H1 (cell line): ENCODE results near the gene OBI1. TPM values are rescaled to one million over a fixed set of nuclear protein-coding genes. Genes with fewer than 3 reads are reported as not detected.

Experiments used
- CTCF ChIA-PET: fragments of 300-600 bp; sonication (Branson Sonifier 250); formaldehyde crosslinking; loops from one replicate; lab custom pipeline; 2021; ENCODE audit not compliant: partially characterized antibody; lab: Charles Lee
- POLR2A ChIA-PET: fragments of 300-600 bp; sonication (Branson Sonifier 250); formaldehyde crosslinking; loops from one replicate; lab custom pipeline; 2021; ENCODE audit warnings: inconsistent platforms; ENCODE audit not compliant: partially characterized antibody; lab: Charles Lee
- DNase-seq, 2 experiments: peaks; one replicate each; pipeline versions ENCODE4 v3.0.0 to v3.0.0-alpha.2; 2010 to 2022; ENCODE audit warnings: low spot score in 2 of 2, low read depth in 1 of 2, mixed read lengths in 1 of 2
- FAIRE-seq: peaks from 2 replicates; lab custom pipeline; 2011; peaks lifted over from hg19 to GRCh38; lab: Jason Lieb, UNC
- H2AFZ ChIP-seq: 2 replicates; pipeline ENCODE4 v1.8.1; 2012; ENCODE audit warnings: low read length, inconsistent platforms
- H2AK5ac ChIP-seq: 2 replicates; pipeline ENCODE4 v1.6.1; 2013; ENCODE audit warnings: low read depth, low read length
- H2BK120ac ChIP-seq: replicated peaks from 2 replicates; pipeline ENCODE3; 2013; ENCODE audit warnings: low read depth, low read length, inconsistent platforms
- H2BK12ac ChIP-seq: 2 replicates; pipeline ENCODE4 v1.6.1; 2013; ENCODE audit warnings: low read depth, low read length
- H2BK15ac ChIP-seq: 2 replicates; pipeline ENCODE4 v1.6.1; 2013; ENCODE audit warnings: low read length
- H2BK20ac ChIP-seq: 2 replicates; pipeline ENCODE4 v1.6.1; 2013; ENCODE audit warnings: low read length
- H2BK5ac ChIP-seq: 2 replicates; pipeline ENCODE4 v1.6.1; 2013; ENCODE audit warnings: low read depth, low read length
- H3K14ac ChIP-seq: 2 replicates; pipeline ENCODE4 v1.6.1; 2013; ENCODE audit warnings: inconsistent platforms; ENCODE audit not compliant: insufficient read length
- H3K18ac ChIP-seq: 2 replicates; pipeline ENCODE4 v1.6.1; 2013; ENCODE audit warnings: low read length; ENCODE audit errors: extremely low read depth
- H3K23ac ChIP-seq: 2 replicates; pipeline ENCODE4 v1.6.1; 2013; ENCODE audit warnings: inconsistent platforms; ENCODE audit not compliant: insufficient read length
- H3K23me2 ChIP-seq: 2 replicates; pipeline ENCODE4 v1.6.1; 2013; ENCODE audit warnings: low read depth, low read length
- H3K27ac ChIP-seq: 2 replicates; pipeline ENCODE4 v1.6.1; 2011; ENCODE audit warnings: low read depth, low read length, inconsistent platforms
- H3K27me3 ChIP-seq, 4 experiments: replicated peaks in 1 of 4; 1 replicate in 1 of 4; 2 replicates in 3 of 4; pipeline versions ENCODE4 v1.6.1 to v1.8.1; 2011 to 2013; ENCODE audit warnings: low read length in 3 of 4, mild to moderate bottlenecking in 3 of 4, inconsistent platforms in 2 of 4, mixed read lengths in 2 of 4, moderate library complexity in 1 of 4; ENCODE audit not compliant: control insufficient read depth in 3 of 4, insufficient read depth in 3 of 4; ENCODE audit errors: extremely low read depth in 1 of 4
- H3K36me3 ChIP-seq, 4 experiments: 2 replicates each; pipeline versions ENCODE4 v1.6.1 to v1.8.1; 2011 to 2013; ENCODE audit warnings: mild to moderate bottlenecking in 4 of 4, low read length in 3 of 4, moderate library complexity in 2 of 4, control low read depth in 1 of 4, inconsistent platforms in 1 of 4; ENCODE audit not compliant: insufficient read depth in 4 of 4, control insufficient read depth in 2 of 4
- H3K4ac ChIP-seq: replicated peaks from 2 replicates; pipeline ENCODE3; 2013; ENCODE audit warnings: low read length, low read depth, mixed read lengths, inconsistent platforms; ENCODE audit not compliant: insufficient read length
- H3K4me1 ChIP-seq, 4 experiments: replicated peaks in 1 of 4; 1 replicate in 1 of 4; 2 replicates in 3 of 4; pipeline versions ENCODE4 v1.6.1 to v1.8.1; 2011 to 2013; ENCODE audit warnings: low read length in 3 of 4, inconsistent platforms in 2 of 4, mixed read lengths in 1 of 4; ENCODE audit not compliant: insufficient read depth in 4 of 4, control insufficient read depth in 3 of 4
- H3K4me2 ChIP-seq, 2 experiments: 2 replicates each; pipeline versions ENCODE4 v1.6.1 to v1.8.1; 2011 to 2013; ENCODE audit warnings: low read depth in 2 of 2, low read length in 2 of 2, control low read depth in 1 of 2, inconsistent platforms in 1 of 2, mild to moderate bottlenecking in 1 of 2; ENCODE audit not compliant: insufficient read depth in 1 of 2
- H3K4me3 ChIP-seq, 4 experiments: fragments of 200-600, 300-600 bp in 1 of 4; sonication (generic), shearing (Covaris generic), sonication (Bioruptor Twin) in 1 of 4; 2 replicates each; pipeline versions ENCODE4 v1.5.1 to v1.8.1; 2011 to 2016; ENCODE audit warnings: low read length in 4 of 4, low read depth in 3 of 4, control low read depth in 2 of 4, inconsistent platforms in 2 of 4, mild to moderate bottlenecking in 2 of 4, mixed read lengths in 1 of 4, moderate library complexity in 1 of 4; ENCODE audit not compliant: insufficient read depth in 2 of 4; ENCODE audit errors: extremely low read depth in 1 of 4
- H3K56ac ChIP-seq: replicated peaks from 2 replicates; pipeline ENCODE3; 2013; ENCODE audit warnings: low read depth, mild to moderate bottlenecking, mixed read lengths, low read length, inconsistent platforms; ENCODE audit not compliant: insufficient read length
- H3K79me1 ChIP-seq: 2 replicates; pipeline ENCODE4 v1.6.1; 2013; ENCODE audit warnings: low read depth, low read length, control low read depth
- H3K79me2 ChIP-seq, 2 experiments: 2 replicates each; pipeline versions ENCODE4 v1.6.1 to v1.8.1; 2012 to 2013; ENCODE audit warnings: low read length in 2 of 2, mild to moderate bottlenecking in 2 of 2, inconsistent platforms in 1 of 2; ENCODE audit not compliant: insufficient read depth in 2 of 2, control insufficient read depth in 1 of 2
- H3K9ac ChIP-seq, 4 experiments: replicated peaks in 1 of 4; 1 replicate in 1 of 4; 2 replicates in 3 of 4; pipeline versions ENCODE4 v1.6.1 to v1.8.1; 2011 to 2013; ENCODE audit warnings: low read depth in 3 of 4, low read length in 3 of 4, control low read depth in 2 of 4, mild to moderate bottlenecking in 2 of 4, moderate library complexity in 2 of 4, inconsistent platforms in 1 of 4; ENCODE audit errors: extremely low read depth in 1 of 4
- H3K9me3 ChIP-seq, 2 experiments: 2 replicates each; pipeline versions ENCODE4 v1.6.1 to v1.8.1; 2012 to 2013; ENCODE audit warnings: mild to moderate bottlenecking in 2 of 2, moderate library complexity in 2 of 2, control low read depth in 1 of 2, inconsistent platforms in 1 of 2, low read depth in 1 of 2, low read length in 1 of 2, mixed read lengths in 1 of 2; ENCODE audit not compliant: insufficient read depth in 2 of 2
- H4K20me1 ChIP-seq, 2 experiments: replicated peaks in 1 of 2; 2 replicates each; pipeline versions ENCODE3 to v1.8.1; 2011 to 2013; ENCODE audit warnings: inconsistent platforms in 2 of 2, low read length in 2 of 2, mild to moderate bottlenecking in 1 of 2; ENCODE audit not compliant: insufficient read depth in 2 of 2, control insufficient read depth in 1 of 2
- H4K5ac ChIP-seq: 2 replicates; pipeline ENCODE4 v1.6.1; 2013; ENCODE audit warnings: low read length, low read depth, mixed read lengths, inconsistent platforms; ENCODE audit not compliant: insufficient read length
- H4K8ac ChIP-seq: 2 replicates; pipeline ENCODE4 v1.8.0; 2013; ENCODE audit warnings: mild to moderate bottlenecking, moderate library complexity, low read length, inconsistent platforms; ENCODE audit not compliant: insufficient read depth; ENCODE audit errors: extremely low read depth
- H4K91ac ChIP-seq: replicated peaks from 2 replicates; pipeline ENCODE3; 2013; ENCODE audit warnings: low read length, mixed read lengths, inconsistent platforms; ENCODE audit not compliant: insufficient read length
- EZH2 ChIP-seq: fragments of 200-600 bp; sonication (generic); IDR thresholded peaks from 2 replicates; pipeline ENCODE4 v1.7.1; 2012; ENCODE audit warnings: low read depth, mild to moderate bottlenecking, moderate library complexity, low read length, inconsistent platforms; ENCODE audit not compliant: severe bottlenecking
- KDM5A ChIP-seq: fragments of 200-600 bp; IDR thresholded peaks from 2 replicates; pipeline ENCODE4 v1.7.1; 2012; ENCODE audit warnings: mild to moderate bottlenecking, low read length, inconsistent platforms, mixed read lengths
- WGBS, 2 experiments: shearing (Covaris generic) in 1 of 2; methylation state at CpG; one replicate each; pipeline versions ENCODE4 v1.1.6 to v1.1.7; 2013 to 2015; ENCODE audit warnings: low lambda C conversion rate in 2 of 2, mixed read lengths in 2 of 2, inconsistent platforms in 1 of 2, low coverage in 1 of 2, missing lambda C conversion rate in 1 of 2; ENCODE audit not compliant: insufficient replicate concordance in 2 of 2, insufficient coverage in 1 of 2, insufficient read length in 1 of 2; ENCODE audit errors: extremely low coverage in 1 of 2, missing lambda C conversion rate in 1 of 2; 5-methylcytosine and 5-hydroxymethylcytosine counted together
- polyA plus RNA-seq, 7 experiments: library from polyadenylated mRNA; depleted of rRNA in 3 of 7; stranded (reverse) in 5 of 7; unstranded in 2 of 7; fragments of >200 nt in 5 of 7; fragments of 200-250 nt in 2 of 7; gene quantifications; 1 replicate in 5 of 7; 2 replicates in 1 of 7; 4 replicates in 1 of 7; pipeline versions ENCODE4 v1.2.1 to v1.2.3, GENCODE V29; 2011 to 2013; ENCODE audit warnings: missing spikeins in 2 of 7, mixed read lengths in 2 of 7
- total RNA-seq: library from RNA; stranded (reverse); fragmentation: NEBNext Ultra II Directional; extraction: Animal tissue kit (Norgen Biotek cat#: 25700); gene quantifications from 2 replicates; pipeline ENCODE4 v1.2.1, GENCODE V29; 2021

OBI1 gene
- total and polyA plus RNA-seq, 2 of the 8 experiments (the other 6 are each of a cell fraction or from before 2014, with no cell fraction given): 7.1 to 14.3 TPM

DNA sequence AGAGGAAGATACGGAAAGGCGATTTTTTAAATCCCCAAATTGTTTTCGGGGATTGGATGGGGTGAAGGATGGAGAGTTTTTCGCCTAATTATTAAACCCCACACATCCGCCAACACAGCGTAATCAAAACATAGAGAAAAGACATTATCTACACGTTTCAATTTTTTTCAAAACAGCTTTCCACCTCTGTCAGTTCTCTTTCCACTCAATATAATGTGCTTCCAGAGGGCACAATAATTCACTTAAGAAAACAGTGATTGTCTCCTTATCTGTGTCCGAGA, 435 bp upstream of the OBI1 start:
- Histone ChIP-seq H2BK120ac (no peak overlapping the region), H3K56ac (no peak overlapping the region), H4K8ac (no peak overlapping the region), H3K14ac (no peak overlapping the region), H3K9ac (peak overlapping the region; percentile 40 to 73 (median 44); a peak in 5 of 7 replicates), H3K79me1 (no peaks in the 10 kb centered on the region), H3K4me2 (peak overlapping the region; percentile 79 to 97), H4K91ac (no peak overlapping the region), H2AK5ac (no peak overlapping the region), H3K36me3 (peaks cover 0 to 3% (median 0%) of the 10 kb centered on the region in 4 experiments; a peak in 1 of 8 replicates), H2AFZ (no peak overlapping the region), H3K23me2 (peaks cover 2% of the 10 kb centered on the region; the same call in 1 of the 2 replicates), H3K23ac (no peak overlapping the region), H4K5ac (no peak overlapping the region), H2BK20ac (no peak overlapping the region), H3K27me3 (peaks cover 0 to 12% (median 5%) of the 10 kb centered on the region in 4 experiments; a peak in 4 of 7 replicates), H3K4ac (no peak overlapping the region), H2BK5ac (no peak overlapping the region), H3K79me2 (peaks cover 4 to 34% of the 10 kb centered on the region in 2 experiments; a peak in 3 of 4 replicates), H4K20me1 (peaks cover 0 to 3% of the 10 kb centered on the region in 2 experiments), H3K4me3 (peak overlapping the region; percentile 71 to 87 (median 80)), H3K18ac (no peak overlapping the region), H3K9me3 (no peaks in the 10 kb centered on the region), H3K4me1 (peaks cover 1 to 16% (median 8%) of the 10 kb centered on the region in 4 experiments; a peak in 5 of 7 replicates), H2BK15ac (no peak overlapping the region), H2BK12ac (no peak overlapping the region; the same call in 1 of the 2 replicates), H3K27ac (no peak overlapping the region)
- WGBS, 2 experiments: 13% methylated on average over 8 of the region's 8 CpGs; no CpG with 5 or more reads in 1 of the 2 experiments
- ChIA-PET POLR2A (interaction anchor here (1.0 to 1.1 kb wide), 2 partner anchors 8 to 52 kb away, joined by 3 to 7 read pairs; no protein-coding TSS in a partner anchor), CTCF (interaction anchor here (0.9 to 1.4 kb wide), 3 partner anchors 72 to 108 kb away, joined by 3 to 9 read pairs (median 3); no protein-coding TSS in a partner anchor)
- no peak for FAIRE-seq
- TF ChIP-seq EZH2 (peak; percentile 9), KDM5A (no peak)
- no peak for DNase-seq
